WTC11 (cell line): ENCODE results near the gene ARRDC1. TPM values are rescaled to one million over a fixed set of nuclear protein-coding genes. Genes with fewer than 3 reads are reported as not detected.

Experiments used
- ATAC-seq: fragments of 200-7000 bp; cut with Tn5 transposase; 2 replicates; pipeline ENCODE4 v1.10.0; 2021; ENCODE audit warnings: mild to moderate bottlenecking, moderate library complexity
- CTCF ChIA-PET: fragments of 300-600 bp; sonication (Branson Sonifier 250); formaldehyde crosslinking; loops from one replicate; lab custom pipeline; 2021; ENCODE audit warnings: antibody characterized with exemption; lab: Charles Lee
- POLR2A ChIA-PET: fragments of 350-600 bp; sonication (Branson Sonifier 250); formaldehyde crosslinking; loops from one replicate; lab custom pipeline; 2021; ENCODE audit warnings: antibody characterized with exemption; lab: Charles Lee
- DNase-seq: peaks from one replicate; pipeline ENCODE4 v3.0.0; 2021; ENCODE audit warnings: low spot score
- H3K27ac Mint-ChIP-seq: 2 replicates; pipeline ENCODE4 v1.8.0; 2021; ENCODE audit warnings: mixed read lengths
- H3K27me3 Mint-ChIP-seq: 2 replicates; pipeline ENCODE4 v1.8.0; 2021; ENCODE audit warnings: low read depth, mild to moderate bottlenecking, moderate library complexity, mixed read lengths
- H3K36me3 Mint-ChIP-seq: 2 replicates; pipeline ENCODE4 v1.8.0; 2021; ENCODE audit warnings: mixed read lengths
- H3K4me1 Mint-ChIP-seq: 2 replicates; pipeline ENCODE4 v1.8.0; 2022; ENCODE audit warnings: mixed read lengths
- H3K4me3 Mint-ChIP-seq: 2 replicates; pipeline ENCODE4 v1.8.0; 2021; ENCODE audit warnings: mild to moderate bottlenecking, moderate library complexity, mixed read lengths
- H3K9me3 Mint-ChIP-seq: 2 replicates; pipeline ENCODE4 v1.8.0; 2021; ENCODE audit warnings: mixed read lengths
- AFF4 ChIP-seq: sonication (generic); formaldehyde crosslinking; IDR thresholded peaks from 2 replicates; pipeline ENCODE4 v1.8.1; 2023; ENCODE audit warnings: mild to moderate bottlenecking, missing genetic modification reagents, borderline replicate concordance
- ARID4B ChIP-seq: sonication (generic); formaldehyde crosslinking; IDR thresholded peaks from 2 replicates; pipeline ENCODE4 v1.8.0; 2023; ENCODE audit warnings: missing genetic modification reagents, mild to moderate bottlenecking, borderline replicate concordance
- CBFB ChIP-seq: sonication (generic); formaldehyde crosslinking; IDR thresholded peaks from 2 replicates; pipeline ENCODE4 v1.8.1; 2022; ENCODE audit warnings: mild to moderate bottlenecking, low read depth, missing genetic modification reagents
- FOXP1 ChIP-seq: sonication (generic); formaldehyde crosslinking; IDR thresholded peaks from 2 replicates; pipeline ENCODE4 v1.8.0; 2022; ENCODE audit warnings: missing genetic modification reagents, mild to moderate bottlenecking, moderate library complexity, borderline replicate concordance
- HMGXB4 ChIP-seq: sonication (generic); formaldehyde crosslinking; IDR thresholded peaks from 2 replicates; pipeline ENCODE4 v1.8.1; 2023; ENCODE audit warnings: mild to moderate bottlenecking, moderate library complexity, missing genetic modification reagents
- IRF2 ChIP-seq: sonication (generic); formaldehyde crosslinking; IDR thresholded peaks from 2 replicates; pipeline ENCODE4 v1.8.0; 2022; ENCODE audit warnings: low read depth, missing genetic modification reagents, borderline replicate concordance
- MYBL2 ChIP-seq: sonication (generic); formaldehyde crosslinking; IDR thresholded peaks from 2 replicates; pipeline ENCODE4 v1.8.1; 2023; ENCODE audit warnings: mild to moderate bottlenecking, moderate library complexity, missing genetic modification reagents
- NFYB ChIP-seq: sonication (generic); formaldehyde crosslinking; conservative IDR thresholded peaks from 2 replicates; pipeline ENCODE4 v1.8.0; 2022; ENCODE audit warnings: low read depth, missing genetic modification reagents
- NR1H2 ChIP-seq: sonication (generic); formaldehyde crosslinking; IDR thresholded peaks from 2 replicates; pipeline ENCODE4 v1.9.0; 2021; ENCODE audit warnings: mild to moderate bottlenecking, moderate library complexity, missing genetic modification reagents
- NR2C2 ChIP-seq: sonication (generic); formaldehyde crosslinking; IDR thresholded peaks from 2 replicates; pipeline ENCODE4 v1.8.0; 2022; ENCODE audit warnings: mild to moderate bottlenecking, missing genetic modification reagents
- PREB ChIP-seq: sonication (generic); formaldehyde crosslinking; IDR thresholded peaks from 2 replicates; pipeline ENCODE4 v1.8.1; 2022; ENCODE audit warnings: mild to moderate bottlenecking, missing genetic modification reagents, moderate library complexity, borderline replicate concordance
- SOX15 ChIP-seq: fragments of 250-450 bp; sonication (Bioruptor Pico); IDR thresholded peaks from 2 replicates; pipeline ENCODE4 v1.9.0; 2021; ENCODE audit warnings: mild to moderate bottlenecking
- ZMAT4 ChIP-seq: fragments of 250-450 bp; sonication (Bioruptor Pico); IDR thresholded peaks from 2 replicates; pipeline ENCODE4 v1.9.0; 2021; ENCODE audit warnings: mild to moderate bottlenecking
- ZNF396 ChIP-seq: fragments of 250-450 bp; sonication (Bioruptor Pico); IDR thresholded peaks from 2 replicates; pipeline ENCODE4 v1.8.0; 2021; ENCODE audit warnings: mild to moderate bottlenecking, moderate library complexity, borderline replicate concordance
- ZNF423 ChIP-seq: fragments of 250-450 bp; sonication (Bioruptor Pico); IDR thresholded peaks from 2 replicates; pipeline ENCODE4 v2.1.2; 2022; ENCODE audit warnings: mild to moderate bottlenecking, moderate library complexity
- total RNA-seq: library from RNA; stranded (reverse); gene quantifications from 3 replicates; pipeline ENCODE4 v1.2.3, GENCODE V29; 2021
- TF ChIP-seq, protein P1 (sequence below): sonication (generic); formaldehyde crosslinking; IDR thresholded peaks from 2 replicates; pipeline ENCODE4 v1.8.1; 2022; ENCODE audit warnings: low read depth, missing genetic modification reagents, borderline replicate concordance
- TF ChIP-seq, protein P2 (sequence below): sonication (generic); formaldehyde crosslinking; IDR thresholded peaks from 2 replicates; pipeline ENCODE4 v1.8.0; 2022; ENCODE audit warnings: mild to moderate bottlenecking, missing genetic modification reagents

The ARRDC1 gene
- total RNA-seq, 1 experiment from 2014 or later = 41.3 TPM

- H3K9me3 Mint-ChIP-seq = no peaks in the 10 kb centered on the region
- TF ChIP-seq PREB (no peak), HMGXB4 (CRISPR knock-in tag) (no peak), ZNF396 (CRISPR knock-in tag) (no peak), NR1H2 (CRISPR knock-in tag) (no peak), AFF4 (CRISPR knock-in tag) (no peak), ZNF423 (CRISPR knock-in tag) (no peak), SOX15 (CRISPR knock-in tag) (no peak), FOXP1 (CRISPR knock-in tag) (no peak), ARID4B (no peak), IRF2 (CRISPR knock-in tag) (no peak), NFYB (no peak), NR2C2 (CRISPR knock-in tag) (no peak), MYBL2 (CRISPR knock-in tag) (no peak), CBFB (CRISPR knock-in tag) (no peak), ZMAT4 (CRISPR knock-in tag) (no peak)
- TF ChIP-seq, protein P1, sequence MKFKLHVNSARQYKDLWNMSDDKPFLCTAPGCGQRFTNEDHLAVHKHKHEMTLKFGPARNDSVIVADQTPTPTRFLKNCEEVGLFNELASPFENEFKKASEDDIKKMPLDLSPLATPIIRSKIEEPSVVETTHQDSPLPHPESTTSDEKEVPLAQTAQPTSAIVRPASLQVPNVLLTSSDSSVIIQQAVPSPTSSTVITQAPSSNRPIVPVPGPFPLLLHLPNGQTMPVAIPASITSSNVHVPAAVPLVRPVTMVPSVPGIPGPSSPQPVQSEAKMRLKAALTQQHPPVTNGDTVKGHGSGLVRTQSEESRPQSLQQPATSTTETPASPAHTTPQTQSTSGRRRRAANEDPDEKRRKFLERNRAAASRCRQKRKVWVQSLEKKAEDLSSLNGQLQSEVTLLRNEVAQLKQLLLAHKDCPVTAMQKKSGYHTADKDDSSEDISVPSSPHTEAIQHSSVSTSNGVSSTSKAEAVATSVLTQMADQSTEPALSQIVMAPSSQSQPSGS = no peak
- TF ChIP-seq, protein P2, sequence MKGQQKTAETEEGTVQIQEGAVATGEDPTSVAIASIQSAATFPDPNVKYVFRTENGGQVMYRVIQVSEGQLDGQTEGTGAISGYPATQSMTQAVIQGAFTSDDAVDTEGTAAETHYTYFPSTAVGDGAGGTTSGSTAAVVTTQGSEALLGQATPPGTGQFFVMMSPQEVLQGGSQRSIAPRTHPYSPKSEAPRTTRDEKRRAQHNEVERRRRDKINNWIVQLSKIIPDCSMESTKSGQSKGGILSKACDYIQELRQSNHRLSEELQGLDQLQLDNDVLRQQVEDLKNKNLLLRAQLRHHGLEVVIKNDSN = no peak
- TF ChIP-seq, all 79 proteins: peak for 0
- no peak for ATAC-seq
- Mint-ChIP-seq H3K4me3 (no peak overlapping the region), H3K27ac (no peak overlapping the region), H3K4me1 (peaks cover 28% of the 10 kb centered on the region), H3K27me3 (no peaks in the 10 kb centered on the region), H3K36me3 (peaks cover 21% of the 10 kb centered on the region)
- DNase-seq = no peak
- ChIA-PET POLR2A (interaction anchor here (1.9 kb wide), 1 partner anchor 8 kb away, joined by 7 read pairs; no protein-coding TSS in a partner anchor), CTCF (interaction anchor here (0.7 to 4.2 kb wide), 7 partner anchors 10 to 123 kb away, joined by 3 to 51 read pairs (median 4); partner anchors contain the start of genes ARRDC1, EHMT1 and ZMYND19)
These were observed 24.5 kb upstream of the ARRDC1 start for GRCh38 chr9:137580954-137581322.
